ENCODE data around the gene CDON.
"Not testable (repeated sequence)": the region's sequence is repeated elsewhere in the genome, so short reads cannot be mapped to it uniquely, and the experiment has no call there.

CDON gene

DNA sequence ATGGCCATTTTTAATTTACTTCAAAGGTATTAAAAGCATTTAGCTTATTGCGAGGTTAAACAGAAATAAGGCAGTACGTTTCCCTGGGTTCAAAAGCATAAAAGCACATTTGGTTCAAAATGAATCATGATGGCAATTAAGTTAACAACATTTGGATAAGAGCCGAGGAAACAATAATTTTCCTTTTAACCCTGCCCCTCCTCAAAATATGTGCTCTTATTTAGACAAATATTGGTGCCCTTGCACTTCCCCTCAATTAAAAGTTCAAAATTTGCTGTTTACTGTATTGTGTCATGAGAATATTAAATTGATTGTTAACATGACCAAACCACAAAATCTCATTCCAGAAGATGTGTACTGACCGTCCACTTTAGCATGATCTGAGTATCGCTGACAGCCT is 68.2 kb downstream of the CDON start:
- Histone ChIP-seq H3K27ac (ENCODE audit: low read depth, low read length) (no peak overlapping the region), H3K36me3 (ENCODE audit: control insufficient read depth, insufficient read depth, low read length) (no peaks in the 10 kb centered on the region), H3K9ac (ENCODE audit: low read length) (no peak overlapping the region), H3K4me1 (ENCODE audit: control insufficient read depth, insufficient read depth, low read length) (no peaks in the 10 kb centered on the region), H3K4me3 (ENCODE audit: low read length) (no peak overlapping the region), H3K27me3 (ENCODE audit: control insufficient read depth, insufficient read depth, low read length) (peaks cover 2% of the 10 kb centered on the region)

DNA sequence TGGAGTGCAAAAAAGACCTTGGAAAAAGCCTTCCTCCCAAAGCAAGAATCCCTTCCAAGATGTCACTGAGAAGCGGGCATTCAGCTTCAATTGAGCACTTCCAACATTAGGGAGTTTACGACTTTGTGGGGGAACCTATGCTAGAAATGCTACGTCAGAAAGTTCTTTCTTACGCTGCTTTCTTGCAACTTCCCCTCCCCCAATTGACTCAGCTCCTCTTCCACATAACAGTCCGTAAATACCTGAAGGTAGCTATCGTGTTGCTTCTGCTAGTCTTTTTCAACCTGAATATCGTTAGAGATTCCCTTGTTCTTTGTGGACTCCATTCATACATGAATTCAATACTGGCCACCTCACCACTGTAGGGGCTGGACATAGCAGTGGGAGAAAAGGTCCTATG is 69.8 kb downstream of the CDON start:
- Histone ChIP-seq H3K27me3 (ENCODE audit: control insufficient read depth, insufficient read depth, low read length) (peaks cover 2% of the 10 kb centered on the region), H3K9ac (ENCODE audit: low read length) (no peak overlapping the region), H3K4me3 (ENCODE audit: low read length) (no peak overlapping the region), H3K36me3 (ENCODE audit: control insufficient read depth, insufficient read depth, low read length) (no peaks in the 10 kb centered on the region), H3K27ac (ENCODE audit: low read depth, low read length) (no peak overlapping the region), H3K4me1 (ENCODE audit: control insufficient read depth, insufficient read depth, low read length) (no peaks in the 10 kb centered on the region)

DNA sequence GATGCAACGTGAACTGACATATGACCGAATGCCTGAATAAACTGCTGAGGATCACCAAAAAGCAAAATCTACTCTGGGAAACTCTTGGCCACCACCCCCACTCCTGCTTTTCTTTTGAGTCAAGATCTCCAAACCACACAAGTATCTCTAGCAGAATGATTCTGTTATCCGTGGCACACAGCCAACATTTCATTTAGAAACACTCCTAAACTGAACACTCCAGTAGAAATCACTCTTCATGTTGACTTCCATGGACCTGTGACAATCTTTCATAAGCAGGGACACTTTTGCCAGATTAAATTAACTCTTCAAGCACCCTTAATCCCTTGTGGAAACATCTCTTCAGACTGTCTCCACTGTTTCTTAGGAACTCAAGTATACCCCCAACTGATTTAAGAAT is 72.4 kb downstream of the CDON start:
- H3K4me3 ChIP-seq (ENCODE audit: low read length), result no peak overlapping the region
- no peak overlapping the region for H3K9ac ChIP-seq (ENCODE audit: low read length)
- H3K4me1 ChIP-seq (ENCODE audit: control insufficient read depth, insufficient read depth, low read length), result no peaks in the 10 kb centered on the region
- peak overlapping the region; percentile 7 for H3K27ac ChIP-seq (ENCODE audit: low read depth, low read length)
- peaks cover 2% of the 10 kb centered on the region for H3K27me3 ChIP-seq (ENCODE audit: control insufficient read depth, insufficient read depth, low read length)
- H3K36me3 ChIP-seq (ENCODE audit: control insufficient read depth, insufficient read depth, low read length), result no peaks in the 10 kb centered on the region

DNA sequence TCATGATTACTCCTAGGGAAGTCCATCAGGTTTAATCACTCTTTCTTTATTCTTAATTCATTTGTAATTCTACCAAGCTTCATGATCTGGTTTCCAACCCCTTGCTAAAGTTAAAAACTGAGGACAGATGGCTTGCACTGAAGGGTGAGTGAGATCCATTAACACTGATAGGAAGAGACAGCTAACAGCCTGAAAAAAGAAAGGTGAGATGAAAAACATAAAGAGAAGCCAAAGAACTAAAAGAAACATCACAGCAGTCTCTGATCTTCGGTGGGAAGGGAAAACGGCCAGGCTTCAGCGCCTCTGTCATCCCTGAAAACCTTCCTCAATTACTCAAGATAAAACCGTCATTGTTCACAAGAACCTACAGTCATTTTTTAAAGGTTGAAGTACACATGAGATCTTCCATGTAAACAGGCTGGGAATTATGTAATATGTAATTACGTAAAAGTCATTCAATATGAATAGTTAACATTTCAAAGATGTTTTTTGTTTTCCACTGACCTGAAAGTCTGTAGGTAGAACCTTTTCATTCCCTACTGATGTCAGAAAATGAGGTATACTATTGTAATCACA is 75.5 kb downstream of the CDON start:
- Histone ChIP-seq H3K9ac (ENCODE audit: low read length) (no peak overlapping the region), H3K36me3 (ENCODE audit: control insufficient read depth, insufficient read depth, low read length) (peaks cover 4% of the 10 kb centered on the region), H3K27me3 (ENCODE audit: control insufficient read depth, insufficient read depth, low read length) (peaks cover 2% of the 10 kb centered on the region), H3K4me1 (ENCODE audit: control insufficient read depth, insufficient read depth, low read length) (no peaks in the 10 kb centered on the region), H3K27ac (ENCODE audit: low read depth, low read length) (no peak overlapping the region), H3K4me3 (ENCODE audit: low read length) (no peak overlapping the region)

DNA sequence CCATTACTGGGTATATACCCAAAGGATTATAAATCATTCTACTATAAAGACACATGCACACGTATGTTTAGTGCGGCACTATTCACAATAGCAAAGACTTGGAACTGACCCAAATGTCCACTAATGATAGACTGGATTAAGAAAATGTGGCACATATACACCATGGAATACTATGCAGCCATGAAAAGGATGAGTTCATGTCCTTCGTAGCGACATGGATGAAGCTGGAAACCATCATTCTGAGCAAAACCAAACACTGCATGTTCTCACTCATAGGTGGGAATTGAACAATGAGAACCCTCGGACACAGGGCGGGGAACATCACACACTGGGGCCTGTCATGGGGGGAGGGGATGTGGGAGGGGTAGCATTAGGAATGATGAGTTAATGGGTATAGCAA is 76.7 kb downstream of the CDON start:
- not testable (repeated sequence) for H3K4me1 ChIP-seq (ENCODE audit: control insufficient read depth, insufficient read depth, low read length); H3K4me3 ChIP-seq (ENCODE audit: low read length); H3K27ac ChIP-seq (ENCODE audit: low read depth, low read length); H3K27me3 ChIP-seq (ENCODE audit: control insufficient read depth, insufficient read depth, low read length); H3K36me3 ChIP-seq (ENCODE audit: control insufficient read depth, insufficient read depth, low read length); H3K9ac ChIP-seq (ENCODE audit: low read length)

DNA sequence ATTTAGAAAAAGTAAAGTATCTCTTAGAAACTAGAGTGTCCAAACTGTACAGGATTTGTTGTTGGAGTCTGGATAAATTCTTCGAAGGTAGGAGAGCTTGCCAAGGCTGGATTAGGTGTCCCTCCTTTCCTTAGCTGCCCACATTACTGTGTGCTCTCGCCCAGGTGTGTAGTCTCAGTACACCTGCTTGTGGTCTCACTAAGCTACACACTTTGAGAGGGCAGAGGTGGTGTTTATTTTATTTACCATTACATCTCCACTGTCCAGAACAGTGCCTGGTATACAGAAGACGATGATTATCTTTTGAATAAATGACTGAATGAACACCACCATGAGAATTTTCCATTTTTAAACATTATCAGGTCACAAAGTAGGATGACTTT is 80.3 kb downstream of the CDON start:
- Histone ChIP-seq H3K9ac (ENCODE audit: low read length) (no peak overlapping the region), H3K4me3 (ENCODE audit: low read length) (no peak overlapping the region), H3K27ac (ENCODE audit: low read depth, low read length) (no peak overlapping the region), H3K27me3 (ENCODE audit: control insufficient read depth, insufficient read depth, low read length) (no peaks in the 10 kb centered on the region), H3K4me1 (ENCODE audit: control insufficient read depth, insufficient read depth, low read length) (no peaks in the 10 kb centered on the region), H3K36me3 (ENCODE audit: control insufficient read depth, insufficient read depth, low read length) (peaks cover 4% of the 10 kb centered on the region)

DNA sequence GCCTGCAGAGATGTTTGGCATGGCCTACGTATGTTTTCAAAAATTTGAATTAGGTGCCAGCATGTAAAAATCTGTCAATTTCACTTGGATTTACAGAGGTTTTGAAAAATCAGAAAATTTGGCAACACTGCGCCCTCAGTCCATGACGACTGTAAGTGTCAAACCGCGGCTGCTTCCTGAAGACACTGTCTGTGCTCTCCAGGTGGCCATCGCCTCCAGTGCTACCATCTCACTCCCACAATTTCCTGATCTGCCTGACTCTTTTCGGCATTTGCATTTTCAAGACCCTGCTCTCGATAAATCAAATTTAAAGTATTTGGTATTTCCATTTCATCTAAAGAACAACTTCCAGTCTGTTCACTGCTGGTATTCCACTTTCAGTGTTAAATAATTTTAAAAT is 82.2 kb downstream of the CDON start:
- H3K36me3 ChIP-seq (ENCODE audit: control insufficient read depth, insufficient read depth, low read length), result peaks cover 4% of the 10 kb centered on the region
- no peaks in the 10 kb centered on the region for H3K27me3 ChIP-seq (ENCODE audit: control insufficient read depth, insufficient read depth, low read length)
- no peak overlapping the region for H3K27ac ChIP-seq (ENCODE audit: low read depth, low read length)
- no peak overlapping the region for H3K9ac ChIP-seq (ENCODE audit: low read length)
- no peaks in the 10 kb centered on the region for H3K4me1 ChIP-seq (ENCODE audit: control insufficient read depth, insufficient read depth, low read length)
- no peak overlapping the region for H3K4me3 ChIP-seq (ENCODE audit: low read length)

DNA sequence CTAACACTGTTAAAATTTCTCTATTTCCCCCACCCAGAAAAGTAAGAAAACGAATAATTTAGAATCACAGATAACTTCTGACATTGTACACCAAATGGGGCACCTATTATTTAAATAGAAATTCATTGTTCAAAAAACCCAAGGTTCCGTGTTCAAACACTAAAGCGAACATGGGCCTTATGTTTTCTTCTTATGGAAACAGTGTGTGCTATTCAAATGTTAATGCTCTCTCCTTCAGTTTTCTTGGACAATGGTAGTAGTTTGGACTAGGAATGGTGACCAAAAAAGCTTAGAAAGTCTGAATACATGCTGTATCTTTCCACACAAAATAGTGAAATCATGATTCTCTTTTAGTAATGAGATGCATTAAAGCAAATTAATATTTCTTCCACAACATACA is 83.2 kb downstream of the CDON start:
- no peak overlapping the region for H3K9ac ChIP-seq (ENCODE audit: low read length)
- H3K27me3 ChIP-seq (ENCODE audit: control insufficient read depth, insufficient read depth, low read length), result no peaks in the 10 kb centered on the region
- H3K4me1 ChIP-seq (ENCODE audit: control insufficient read depth, insufficient read depth, low read length), result no peaks in the 10 kb centered on the region
- H3K4me3 ChIP-seq (ENCODE audit: low read length), result no peak overlapping the region
- H3K27ac ChIP-seq (ENCODE audit: low read depth, low read length), result no peak overlapping the region
- H3K36me3 ChIP-seq (ENCODE audit: control insufficient read depth, insufficient read depth, low read length), result peaks cover 4% of the 10 kb centered on the region

DNA sequence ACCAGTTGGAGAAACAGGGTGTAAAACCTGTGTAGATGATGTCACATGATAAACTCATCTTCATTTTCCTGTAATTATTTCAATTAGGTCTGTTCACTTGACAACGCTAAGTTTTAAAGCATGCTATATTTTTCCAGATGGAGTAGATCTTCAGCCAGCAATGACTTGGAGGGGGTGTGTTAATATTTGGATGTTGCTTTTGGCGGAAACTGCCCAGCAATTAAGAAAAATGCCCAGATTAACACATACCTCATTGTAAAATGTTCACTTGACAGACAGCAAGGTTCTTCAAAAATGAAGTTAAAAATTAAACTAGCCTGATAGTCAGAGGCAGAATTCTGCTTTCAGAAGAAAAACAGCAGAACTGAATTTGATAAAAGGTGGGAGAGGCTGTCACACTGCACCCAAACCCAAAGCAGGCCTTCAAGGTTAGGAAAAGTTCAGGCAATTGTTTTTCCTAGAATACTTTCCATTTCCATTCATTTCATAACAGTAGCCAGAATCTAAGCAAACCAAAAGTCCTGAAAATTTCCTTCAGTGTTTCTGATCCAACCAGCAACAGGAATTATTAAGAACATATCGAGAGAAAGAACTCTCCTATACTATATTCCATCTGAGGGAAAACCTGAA is 83.8 kb downstream of the CDON start:
- no peaks in the 10 kb centered on the region for H3K27me3 ChIP-seq (ENCODE audit: control insufficient read depth, insufficient read depth, low read length)
- H3K27ac ChIP-seq (ENCODE audit: low read depth, low read length), result peak overlapping the region; percentile 41
- peaks cover 4% of the 10 kb centered on the region for H3K36me3 ChIP-seq (ENCODE audit: control insufficient read depth, insufficient read depth, low read length)
- H3K4me1 ChIP-seq (ENCODE audit: control insufficient read depth, insufficient read depth, low read length), result no peaks in the 10 kb centered on the region
- H3K9ac ChIP-seq (ENCODE audit: low read length), result no peak overlapping the region
- no peak overlapping the region for H3K4me3 ChIP-seq (ENCODE audit: low read length)

DNA sequence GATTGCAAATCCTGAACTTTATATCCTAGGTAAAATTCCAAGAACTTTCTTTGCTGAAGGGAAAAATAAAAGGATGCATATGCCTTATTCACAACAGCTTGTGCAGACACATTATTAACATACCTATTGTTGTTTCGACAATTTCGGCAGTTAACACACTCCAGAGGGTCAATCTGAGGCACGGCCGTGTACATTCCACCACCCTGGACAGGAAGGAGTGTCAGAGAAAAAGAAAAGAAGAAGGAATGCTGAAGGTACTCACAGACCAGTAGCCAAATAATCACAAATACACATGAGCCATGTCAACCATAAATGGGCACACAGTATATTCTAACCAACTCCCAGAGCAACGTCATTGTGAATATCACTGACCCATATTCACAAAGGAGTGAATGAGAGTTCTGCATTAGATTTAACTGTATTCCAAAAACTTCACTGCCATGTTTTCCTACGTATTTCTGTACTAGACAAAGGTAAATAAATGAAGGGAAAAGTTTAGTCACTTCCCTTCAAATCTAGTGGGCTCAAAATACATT is 84.4 kb downstream of the CDON start:
- Histone ChIP-seq H3K36me3 (ENCODE audit: control insufficient read depth, insufficient read depth, low read length) (peaks cover 3% of the 10 kb centered on the region), H3K4me3 (ENCODE audit: low read length) (no peak overlapping the region), H3K9ac (ENCODE audit: low read length) (no peak overlapping the region), H3K4me1 (ENCODE audit: control insufficient read depth, insufficient read depth, low read length) (no peaks in the 10 kb centered on the region), H3K27ac (ENCODE audit: low read depth, low read length) (no peak overlapping the region), H3K27me3 (ENCODE audit: control insufficient read depth, insufficient read depth, low read length) (no peaks in the 10 kb centered on the region)

DNA sequence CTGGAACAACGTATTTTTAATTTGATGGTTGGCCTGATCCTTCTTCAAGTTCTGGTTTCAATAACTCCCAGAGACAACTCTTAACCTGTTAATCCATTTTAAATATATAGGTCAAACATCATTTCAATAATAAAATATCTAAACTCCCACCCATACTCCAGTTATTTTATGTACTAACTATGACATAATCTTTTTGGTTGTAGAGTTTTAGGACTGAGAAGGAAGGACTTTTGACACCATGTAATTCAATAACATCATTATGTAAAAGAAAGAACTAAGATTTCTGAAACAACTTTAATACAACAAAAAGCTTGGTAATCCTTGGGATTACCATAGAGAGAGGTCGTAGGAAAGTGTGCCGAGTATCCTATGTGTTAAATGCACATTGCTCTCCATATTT is 85.3 kb downstream of the CDON start:
- Histone ChIP-seq H3K27ac (ENCODE audit: low read depth, low read length) (no peak overlapping the region), H3K9ac (ENCODE audit: low read length) (no peak overlapping the region), H3K36me3 (ENCODE audit: control insufficient read depth, insufficient read depth, low read length) (no peaks in the 10 kb centered on the region), H3K4me1 (ENCODE audit: control insufficient read depth, insufficient read depth, low read length) (no peaks in the 10 kb centered on the region), H3K27me3 (ENCODE audit: control insufficient read depth, insufficient read depth, low read length) (no peaks in the 10 kb centered on the region), H3K4me3 (ENCODE audit: low read length) (no peak overlapping the region)

DNA sequence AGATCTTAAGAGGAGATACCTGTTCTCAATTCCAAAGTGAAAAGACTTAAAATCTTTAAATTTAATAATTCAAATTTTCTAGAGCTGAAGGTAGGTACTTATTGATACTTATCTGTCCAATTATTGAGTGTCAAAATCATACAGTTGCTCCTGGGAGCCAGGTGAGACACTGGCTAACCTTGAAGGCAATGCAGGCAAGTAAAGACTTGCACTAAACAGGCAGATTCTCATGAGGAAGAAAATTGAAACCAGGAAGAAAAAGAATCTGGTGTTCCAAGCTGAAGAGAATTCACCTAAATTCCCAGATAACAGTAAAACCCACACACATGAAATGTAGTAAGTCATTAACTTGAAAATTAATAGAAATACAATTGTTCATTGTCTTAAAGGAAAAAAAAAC is 86.5 kb downstream of the CDON start:
- no peaks in the 10 kb centered on the region for H3K36me3 ChIP-seq (ENCODE audit: control insufficient read depth, insufficient read depth, low read length)
- H3K27ac ChIP-seq (ENCODE audit: low read depth, low read length), result no peak overlapping the region
- H3K9ac ChIP-seq (ENCODE audit: low read length), result no peak overlapping the region
- no peaks in the 10 kb centered on the region for H3K27me3 ChIP-seq (ENCODE audit: control insufficient read depth, insufficient read depth, low read length)
- no peak overlapping the region for H3K4me3 ChIP-seq (ENCODE audit: low read length)
- no peaks in the 10 kb centered on the region for H3K4me1 ChIP-seq (ENCODE audit: control insufficient read depth, insufficient read depth, low read length)

DNA sequence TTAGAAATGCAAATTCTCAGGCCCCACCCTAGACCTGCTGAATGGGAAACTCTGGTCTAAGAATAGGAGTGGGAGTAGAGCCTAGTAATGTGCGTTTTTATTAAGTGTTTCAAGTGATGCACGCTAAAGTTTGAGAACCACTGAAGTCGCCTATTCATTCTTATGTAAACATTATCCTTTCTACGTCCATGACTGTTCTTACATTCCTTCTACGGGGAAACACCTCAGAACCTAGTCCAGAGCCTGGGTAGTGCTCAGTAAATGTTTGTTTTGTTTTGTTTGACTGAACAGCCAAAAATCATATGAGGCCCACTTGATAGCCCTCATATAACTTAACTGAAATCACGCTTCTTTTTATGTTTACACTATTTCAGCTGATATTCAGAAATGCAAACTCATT is 87.0 kb downstream of the CDON start:
- no peaks in the 10 kb centered on the region for H3K4me1 ChIP-seq (ENCODE audit: control insufficient read depth, insufficient read depth, low read length)
- H3K36me3 ChIP-seq (ENCODE audit: control insufficient read depth, insufficient read depth, low read length), result no peaks in the 10 kb centered on the region
- H3K4me3 ChIP-seq (ENCODE audit: low read length), result no peak overlapping the region
- H3K27ac ChIP-seq (ENCODE audit: low read depth, low read length), result no peak overlapping the region
- no peaks in the 10 kb centered on the region for H3K27me3 ChIP-seq (ENCODE audit: control insufficient read depth, insufficient read depth, low read length)
- no peak overlapping the region for H3K9ac ChIP-seq (ENCODE audit: low read length)

Data from rectal smooth muscle tissue (tissue), 1 donor.